ENCODE results near the gene GPR151.

The GPR151 gene

DNA sequence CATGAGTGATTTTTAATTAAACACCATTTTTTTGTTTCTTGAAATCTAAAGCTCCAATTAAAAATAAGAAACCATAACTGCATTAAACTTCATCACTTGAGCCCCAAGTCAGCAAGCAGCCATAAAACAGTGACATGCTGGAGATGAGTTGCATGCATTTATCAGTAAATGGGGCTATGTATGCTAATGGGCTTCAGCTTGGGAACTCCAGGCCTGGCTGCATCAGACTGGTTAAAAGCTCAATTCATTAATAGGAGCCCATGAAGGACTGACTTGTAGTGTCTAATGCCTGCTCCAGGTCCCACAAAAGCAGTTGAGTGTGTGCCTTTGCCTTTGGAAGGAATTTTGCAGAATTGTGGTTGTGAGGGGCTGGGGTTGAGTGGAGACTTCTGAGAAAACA is 33.6 kb upstream of the GPR151 start:
- H3K4me3 ChIP-seq (ENCODE audit: low read depth, low read length): no peak overlapping the region
- DNase-seq (ENCODE audit: low read depth): no peak
- in situ Hi-C loops (cut with HindIII; ENCODE audit: low sequenced_read_pairs): no loop called here
- TF ChIP-seq, protein P1, sequence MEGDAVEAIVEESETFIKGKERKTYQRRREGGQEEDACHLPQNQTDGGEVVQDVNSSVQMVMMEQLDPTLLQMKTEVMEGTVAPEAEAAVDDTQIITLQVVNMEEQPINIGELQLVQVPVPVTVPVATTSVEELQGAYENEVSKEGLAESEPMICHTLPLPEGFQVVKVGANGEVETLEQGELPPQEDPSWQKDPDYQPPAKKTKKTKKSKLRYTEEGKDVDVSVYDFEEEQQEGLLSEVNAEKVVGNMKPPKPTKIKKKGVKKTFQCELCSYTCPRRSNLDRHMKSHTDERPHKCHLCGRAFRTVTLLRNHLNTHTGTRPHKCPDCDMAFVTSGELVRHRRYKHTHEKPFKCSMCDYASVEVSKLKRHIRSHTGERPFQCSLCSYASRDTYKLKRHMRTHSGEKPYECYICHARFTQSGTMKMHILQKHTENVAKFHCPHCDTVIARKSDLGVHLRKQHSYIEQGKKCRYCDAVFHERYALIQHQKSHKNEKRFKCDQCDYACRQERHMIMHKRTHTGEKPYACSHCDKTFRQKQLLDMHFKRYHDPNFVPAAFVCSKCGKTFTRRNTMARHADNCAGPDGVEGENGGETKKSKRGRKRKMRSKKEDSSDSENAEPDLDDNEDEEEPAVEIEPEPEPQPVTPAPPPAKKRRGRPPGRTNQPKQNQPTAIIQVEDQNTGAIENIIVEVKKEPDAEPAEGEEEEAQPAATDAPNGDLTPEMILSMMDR (IDR thresholded peaks at IDR 0.05; ENCODE audit: low read depth, low read length, missing control alignments): no peak

DNA sequence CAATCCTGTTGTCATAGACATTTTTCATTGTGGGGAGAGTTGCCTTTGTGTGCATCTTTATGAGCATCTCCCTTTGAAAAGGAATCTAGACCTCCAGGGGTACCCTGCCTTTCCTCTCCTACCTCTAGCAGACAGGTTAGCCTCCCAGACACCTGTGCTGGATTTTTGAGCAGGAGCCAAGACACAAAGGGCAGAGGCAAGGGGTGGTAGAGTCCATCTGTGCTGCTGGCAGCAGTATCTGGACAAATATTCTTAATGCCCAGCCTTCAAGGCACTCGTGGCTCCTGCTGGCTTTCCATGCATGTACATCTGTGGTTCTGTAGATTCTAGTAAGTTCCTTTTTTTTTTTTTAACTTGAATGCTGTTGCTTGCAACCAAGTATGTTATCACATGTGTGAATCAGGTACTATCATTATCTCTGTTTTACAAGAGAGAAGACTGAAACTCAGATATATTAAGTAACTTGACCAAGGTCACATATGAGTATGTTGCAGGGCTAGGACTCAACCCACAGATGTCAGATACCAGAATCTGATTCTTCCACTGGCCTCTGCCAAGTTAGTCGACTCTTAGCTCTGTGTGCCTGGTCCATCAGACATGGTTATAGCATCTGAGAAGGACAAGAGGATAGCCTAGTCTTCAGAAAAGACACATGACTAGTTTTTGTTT is 32.9 kb upstream of the GPR151 start:
- in situ Hi-C loops (cut with HindIII; ENCODE audit: low sequenced_read_pairs): no loop called here
- no peak for DNase-seq (ENCODE audit: low read depth)
- H3K4me3 ChIP-seq (ENCODE audit: low read depth, low read length): no peak overlapping the region
- TF ChIP-seq, protein P1 (IDR thresholded peaks at IDR 0.05; ENCODE audit: low read depth, low read length, missing control alignments): no peak

DNA sequence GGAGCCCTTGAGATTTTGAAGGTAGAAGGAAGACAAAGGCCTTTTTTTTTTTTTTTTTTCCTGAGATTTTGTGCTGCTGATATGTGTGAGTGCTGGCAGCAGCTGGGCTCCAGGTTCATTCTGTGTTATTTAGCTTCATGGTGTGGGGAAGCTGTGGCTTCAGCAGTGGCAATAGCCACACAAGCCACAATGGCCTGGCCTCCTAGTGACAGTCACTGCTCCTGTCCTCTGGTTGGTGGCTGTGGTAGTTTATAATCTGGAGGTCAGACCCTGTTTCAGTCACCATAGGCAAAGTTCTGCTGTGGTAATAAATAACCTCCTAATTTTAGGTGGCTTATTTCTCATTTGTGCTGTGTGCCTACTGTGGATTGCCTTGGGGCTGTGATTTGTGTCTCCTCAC is 28.2 kb upstream of the GPR151 start:
- TF ChIP-seq, protein P1 (IDR thresholded peaks at IDR 0.05; ENCODE audit: low read depth, low read length, missing control alignments): no peak
- no peak overlapping the region for H3K4me3 ChIP-seq (ENCODE audit: low read depth, low read length)
- in situ Hi-C loops (cut with HindIII; ENCODE audit: low sequenced_read_pairs): no loop called here
- DNase-seq (ENCODE audit: low read depth): no peak

DNA sequence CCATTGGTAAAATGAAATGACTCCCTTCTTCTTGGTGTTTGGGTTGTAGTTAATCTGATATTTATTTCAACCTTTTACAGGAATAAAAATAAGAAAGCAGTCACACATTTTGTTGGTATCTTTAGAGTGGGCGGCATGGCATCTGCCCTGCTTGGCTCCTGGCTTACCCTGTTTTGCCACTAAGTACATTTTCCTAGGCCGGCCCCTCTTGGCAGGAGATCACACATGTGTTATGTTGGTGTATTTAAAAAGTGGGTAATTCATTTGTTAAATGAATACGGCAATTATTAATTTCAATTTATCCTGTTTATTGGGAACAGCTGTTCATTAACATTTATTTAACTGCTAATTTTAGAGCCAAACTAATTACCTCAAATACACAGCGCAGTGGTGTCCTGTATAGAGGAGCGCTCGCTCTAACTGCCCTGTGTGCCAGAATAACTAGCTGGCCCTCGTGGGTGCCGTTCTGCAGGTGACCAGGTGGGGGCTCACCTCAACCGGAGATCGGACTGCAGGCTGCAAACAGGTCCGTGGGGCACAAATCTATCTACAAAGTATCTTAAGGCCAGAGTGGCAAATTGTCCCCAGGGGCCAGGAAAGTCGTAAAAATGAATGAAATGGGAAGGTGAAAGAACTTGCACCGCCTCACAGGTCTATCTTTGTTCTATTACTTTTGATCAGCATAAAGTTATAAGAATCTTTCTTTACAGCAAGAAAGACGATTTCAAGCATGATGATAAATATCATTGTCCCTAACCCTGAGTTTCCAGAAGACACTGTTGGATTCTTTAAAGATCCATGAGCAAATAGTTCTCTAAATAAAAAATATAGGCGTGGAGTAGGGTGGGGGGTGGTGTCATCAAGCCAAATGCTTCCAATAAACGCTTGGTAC is 26.2 kb upstream of the GPR151 start:
- TF ChIP-seq, protein P1 (IDR thresholded peaks at IDR 0.05; ENCODE audit: low read depth, low read length, missing control alignments): peak; percentile 98
- peak; percentile 47 for DNase-seq (ENCODE audit: low read depth)
- H3K4me3 ChIP-seq (ENCODE audit: low read depth, low read length): no peak overlapping the region
- in situ Hi-C loops (cut with HindIII; ENCODE audit: low sequenced_read_pairs): no loop called here

DNA sequence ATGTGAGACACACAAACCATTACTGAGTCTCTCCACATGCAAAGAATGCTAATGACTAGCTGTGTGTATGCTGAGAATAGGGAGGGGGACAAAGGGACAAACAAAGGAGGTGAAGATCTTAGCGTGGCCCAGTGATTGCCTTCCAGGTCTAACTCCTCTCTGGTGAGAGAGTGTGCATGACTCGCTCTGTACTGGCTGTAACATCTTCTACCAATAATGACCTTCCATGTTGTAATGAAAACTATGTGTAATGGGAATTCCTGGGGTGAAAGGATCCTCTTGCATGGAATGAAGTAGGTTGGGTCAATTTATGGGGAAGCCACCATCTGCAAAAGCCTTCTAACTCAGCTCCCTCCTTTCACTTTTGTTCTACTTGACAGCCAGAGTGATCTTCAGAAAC is 24.4 kb upstream of the GPR151 start:
- in situ Hi-C loops (cut with HindIII; ENCODE audit: low sequenced_read_pairs): no loop called here
- no peak overlapping the region for H3K4me3 ChIP-seq (ENCODE audit: low read depth, low read length)
- TF ChIP-seq, protein P1 (IDR thresholded peaks at IDR 0.05; ENCODE audit: low read depth, low read length, missing control alignments): no peak
- DNase-seq (ENCODE audit: low read depth): no peak

DNA sequence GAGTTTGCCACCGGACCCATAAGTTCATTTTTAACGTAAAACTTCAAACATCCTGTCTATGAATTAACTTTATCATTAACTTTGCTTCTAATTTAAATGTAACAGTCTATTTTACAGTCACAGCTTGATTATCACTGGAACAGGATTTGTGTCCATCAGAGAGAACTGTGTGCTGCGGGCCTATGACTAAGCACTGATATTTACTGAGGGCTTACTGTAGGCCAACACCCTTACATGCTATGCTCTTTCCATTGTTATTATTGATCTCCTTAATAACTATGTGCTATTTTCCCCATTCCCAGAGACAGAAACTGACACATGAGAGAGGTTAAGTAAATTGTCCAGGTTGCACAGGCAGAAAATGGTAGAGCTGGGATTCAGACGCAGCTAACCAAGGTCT is 24.0 kb upstream of the GPR151 start:
- no peak overlapping the region for H3K4me3 ChIP-seq (ENCODE audit: low read depth, low read length)
- in situ Hi-C loops (cut with HindIII; ENCODE audit: low sequenced_read_pairs): loop anchor here (10.0 kb wide), 1 partner anchor 1035 kb away; no protein-coding TSS in a partner anchor
- DNase-seq (ENCODE audit: low read depth): no peak
- TF ChIP-seq, protein P1 (IDR thresholded peaks at IDR 0.05; ENCODE audit: low read depth, low read length, missing control alignments): no peak

Data from astrocyte of the cerebellum (primary cell).